Left renal cortex interstitium (tissue), 4 donors: Measurements from ENCODE around the gene WNT9A. TPM values are rescaled to one million over a fixed set of nuclear protein-coding genes. Genes with fewer than 3 reads are reported as not detected.

Experiments used
- polyA plus RNA-seq, 4 donors: library from polyadenylated mRNA; unstranded; fragments of 120-200 nt; gene quantifications; one replicate each; pipeline ENCODE4 v1.2.1, GENCODE V29; 2013; ENCODE audit not compliant: insufficient read length in 4 of 4

The WNT9A gene
- polyA plus RNA-seq, 4 donors = 1.3 to 1.8 (median 1.6) TPM

Other genes with a start within 250 kb of the WNT9A start
- gene JMJD4, start 212.6 kb downstream of the WNT9A start, polyA plus RNA-seq = 10 to 100 TPM; 15.7 to 22.4 (median 19.1) TPM
- gene SNAP47, start 212.5 kb downstream of the WNT9A start, polyA plus RNA-seq = 10 to 100 TPM; 40.0 to 48.3 (median 44.6) TPM
- gene PRSS38, start 132.3 kb downstream of the WNT9A start, polyA plus RNA-seq = not detected
- gene WNT3A, start 59.1 kb upstream of the WNT9A start, polyA plus RNA-seq = under 1 TPM; 0.12 to 0.36 (median 0.22) TPM
- gene ARF1, start 134.8 kb upstream of the WNT9A start, polyA plus RNA-seq = 100 to 1,000 TPM; 311 to 414 (median 343) TPM
- gene C1orf35, start 155.4 kb upstream of the WNT9A start, polyA plus RNA-seq = 10 to 100 TPM; 13.1 to 26.9 (median 24.2) TPM
- 10 to 100 TPM; 37.4 to 60.9 (median 49.0) TPM for gene MRPL55, start 161.4 kb upstream of the WNT9A start, polyA plus RNA-seq
- 100 to 1,000 TPM; 107 to 169 (median 142) TPM for gene GUK1, start 192.3 kb upstream of the WNT9A start, polyA plus RNA-seq
- gene GJC2, start 202.0 kb upstream of the WNT9A start, polyA plus RNA-seq = 1 to 10 TPM in 1 of 4 donors, under 1 TPM in 3; 0.56 to 1.2 (median 0.78) TPM
- 1 to 10 TPM; 4.1 to 6.6 (median 5.8) TPM for gene IBA57, start 217.9 kb upstream of the WNT9A start, polyA plus RNA-seq